SK-N-SH (cell line): Measurements from ENCODE around the gene PDF. TPM values are rescaled to one million over a fixed set of nuclear protein-coding genes. Genes with fewer than 3 reads are reported as not detected.

Experiments
- polyA plus RNA-seq, 3 experiments: library from polyadenylated mRNA; depleted of rRNA; stranded (reverse); fragments of >200 nt; gene quantifications; 2 replicates each; pipeline ENCODE4 v1.2.3, GENCODE V29; 2012

Gene PDF
- polyA plus RNA-seq, 1 of the 3 experiments (the other 2 are of a cell fraction), result 22.0 TPM

Other genes with a start within 250 kb of the PDF start
- gene HAS3, start 224.9 kb downstream of the PDF start, polyA plus RNA-seq (2012; rRNA removed), result 38.7 and 52.4 TPM in 2 replicates
- 83.0 and 96.6 TPM in 2 replicates for gene CHTF8, start 198.0 kb downstream of the PDF start, polyA plus RNA-seq (2012; rRNA removed)
- 66.5 and 91.7 TPM in 2 replicates for gene UTP4, start 197.9 kb downstream of the PDF start, polyA plus RNA-seq (2012; rRNA removed)
- 13.0 and 14.4 TPM in 2 replicates for gene SNTB2, start 143.4 kb downstream of the PDF start, polyA plus RNA-seq (2012; rRNA removed)
- 18.4 and 20.8 TPM in 2 replicates for gene VPS4A, start 19.2 kb downstream of the PDF start, polyA plus RNA-seq (2012; rRNA removed)
- gene COG8, start 9.0 kb upstream of the PDF start, polyA plus RNA-seq (2012; rRNA removed), result 30.2 and 37.2 TPM in 2 replicates
- gene NIP7, start 9.2 kb upstream of the PDF start, polyA plus RNA-seq (2012; rRNA removed), result 19.0 and 22.8 TPM in 2 replicates
- gene TMED6, start 21.2 kb upstream of the PDF start, polyA plus RNA-seq (2012; rRNA removed), result not detected in 2 replicates
- gene TERF2, start 55.4 kb upstream of the PDF start, polyA plus RNA-seq (2012; rRNA removed), result 12.3 and 14.2 TPM in 2 replicates
- 64.4 and 86.1 TPM in 2 replicates for gene CYB5B, start 94.0 kb upstream of the PDF start, polyA plus RNA-seq (2012; rRNA removed)
- gene NFAT5, start 235.4 kb upstream of the PDF start, polyA plus RNA-seq (2012; rRNA removed), result 7.2 and 11.0 TPM in 2 replicates